RWPE1 (cell line): ENCODE results near the gene ARVCF.
"Not testable (repeated sequence)": the region's sequence is repeated elsewhere in the genome, so short reads cannot be mapped to it uniquely, and the experiment has no call there.

Experiments used
- CTCF ChIA-PET: fragments of 350-600 bp; sonication (Branson Sonifier 250); formaldehyde crosslinking; extraction: SDS; loops from one replicate; lab custom pipeline; 2021; lab: Yijun Ruan, JAX
- POLR2A ChIA-PET: fragments of 400-600 bp; formaldehyde crosslinking; extraction: SDS; loops from one replicate; lab custom pipeline; 2020; ENCODE audit warnings: antibody characterized with exemption; ENCODE audit not compliant: low non-redundant PET; lab: Yijun Ruan, JAX
- DNase-seq: peaks from one replicate; pipeline ENCODE4 v3.0.0; 2012; ENCODE audit warnings: low spot score
- H3K27ac ChIP-seq: fragments of 450-650 bp; 2 replicates; pipeline ENCODE4 v1.5.1; 2017
- TF ChIP-seq, protein P1 (sequence below): fragments of 450-650 bp; conservative IDR thresholded peaks from 2 replicates; pipeline ENCODE4 v1.5.1; 2017; ENCODE audit warnings: low read depth, mild to moderate bottlenecking

Gene ARVCF

DNA sequence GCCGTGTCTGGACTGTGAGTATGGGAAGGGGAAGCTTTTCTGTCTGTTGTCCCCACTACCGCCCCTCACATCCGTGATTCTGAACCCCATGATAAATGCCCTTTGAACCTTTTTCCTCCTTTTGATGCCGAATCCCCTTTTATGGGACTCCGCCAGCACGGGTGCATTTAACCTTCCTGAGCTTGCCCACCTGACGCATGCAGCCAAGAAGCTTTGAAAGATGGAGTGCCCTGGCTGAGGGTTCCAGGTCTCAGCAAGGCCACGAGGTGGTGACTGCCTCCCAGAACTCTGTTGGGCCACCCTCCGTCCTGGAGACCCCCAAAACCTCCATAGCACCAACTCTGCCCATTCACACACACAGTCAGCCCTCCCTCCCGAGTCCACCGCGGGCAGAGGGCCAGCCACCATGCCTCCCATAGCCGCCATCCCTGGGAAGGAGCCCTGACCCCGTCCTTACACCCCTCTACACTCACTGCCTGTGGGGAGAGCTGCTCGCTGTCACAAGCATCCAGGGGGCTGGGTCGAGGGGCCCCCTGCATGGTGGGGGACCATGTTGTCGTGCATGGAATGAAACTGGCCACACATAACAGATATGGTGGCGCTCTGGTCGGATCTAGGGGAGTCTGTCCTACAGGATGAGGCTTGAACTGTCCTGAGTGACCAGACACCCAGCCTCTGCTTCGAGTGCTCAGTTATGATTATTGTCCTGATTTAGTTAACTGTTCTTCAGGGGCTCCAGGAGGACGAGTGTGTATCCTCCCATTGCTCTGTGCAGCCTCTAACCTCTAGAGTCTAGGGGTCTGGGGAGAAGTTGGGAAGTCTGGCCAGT is 75.9 kb downstream of the ARVCF start:
- ChIA-PET CTCF (no interaction called here), POLR2A (interaction anchor here (0.5 kb wide), 1 partner anchor 374 kb away, joined by 3 read pairs; no protein-coding TSS in a partner anchor)
- TF ChIP-seq, protein P1, sequence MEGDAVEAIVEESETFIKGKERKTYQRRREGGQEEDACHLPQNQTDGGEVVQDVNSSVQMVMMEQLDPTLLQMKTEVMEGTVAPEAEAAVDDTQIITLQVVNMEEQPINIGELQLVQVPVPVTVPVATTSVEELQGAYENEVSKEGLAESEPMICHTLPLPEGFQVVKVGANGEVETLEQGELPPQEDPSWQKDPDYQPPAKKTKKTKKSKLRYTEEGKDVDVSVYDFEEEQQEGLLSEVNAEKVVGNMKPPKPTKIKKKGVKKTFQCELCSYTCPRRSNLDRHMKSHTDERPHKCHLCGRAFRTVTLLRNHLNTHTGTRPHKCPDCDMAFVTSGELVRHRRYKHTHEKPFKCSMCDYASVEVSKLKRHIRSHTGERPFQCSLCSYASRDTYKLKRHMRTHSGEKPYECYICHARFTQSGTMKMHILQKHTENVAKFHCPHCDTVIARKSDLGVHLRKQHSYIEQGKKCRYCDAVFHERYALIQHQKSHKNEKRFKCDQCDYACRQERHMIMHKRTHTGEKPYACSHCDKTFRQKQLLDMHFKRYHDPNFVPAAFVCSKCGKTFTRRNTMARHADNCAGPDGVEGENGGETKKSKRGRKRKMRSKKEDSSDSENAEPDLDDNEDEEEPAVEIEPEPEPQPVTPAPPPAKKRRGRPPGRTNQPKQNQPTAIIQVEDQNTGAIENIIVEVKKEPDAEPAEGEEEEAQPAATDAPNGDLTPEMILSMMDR, result no peak
- no peak for DNase-seq
- peak overlapping the region; percentile 98 for H3K27ac ChIP-seq

DNA sequence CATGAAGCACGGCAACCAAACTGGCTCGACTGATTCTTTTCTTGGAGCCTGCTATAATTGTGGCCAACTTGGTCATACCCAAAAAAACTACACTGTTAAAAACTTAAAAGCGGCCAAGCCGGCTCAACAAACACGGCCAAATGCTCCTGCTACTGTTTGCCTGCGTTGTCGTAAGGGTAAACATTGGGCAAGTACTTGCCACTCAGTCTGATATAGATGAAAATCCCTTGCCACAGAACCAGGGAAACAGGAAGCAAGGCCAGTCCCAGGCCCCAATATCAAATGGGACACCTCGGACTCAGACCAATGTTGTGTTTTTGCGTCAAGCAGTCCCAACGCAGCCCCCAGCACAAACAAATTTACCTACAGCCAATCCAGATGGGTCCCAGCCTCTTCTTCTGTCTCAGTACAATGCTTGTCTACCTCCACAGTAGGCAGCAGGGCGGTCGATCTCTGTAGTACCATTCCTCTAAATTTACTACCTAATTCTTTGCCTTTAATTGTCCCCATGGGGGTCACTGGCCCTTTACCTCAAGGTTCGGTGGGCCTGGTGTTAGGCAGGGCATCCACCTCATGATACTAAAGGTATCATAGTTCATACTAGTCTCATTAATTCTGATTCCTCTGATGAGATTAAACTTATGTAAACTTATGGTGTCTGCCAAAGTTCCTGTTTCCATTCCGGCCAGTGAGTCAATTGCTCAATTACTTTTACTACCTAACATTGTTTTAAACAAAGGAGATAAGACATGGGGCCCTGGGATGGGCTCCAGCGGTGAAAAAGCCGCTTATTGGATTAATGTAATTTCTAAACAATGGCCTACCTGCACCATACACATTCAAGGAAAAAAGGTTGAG is 78.8 kb downstream of the ARVCF start:
- ChIA-PET CTCF (interaction anchor here (0.6 kb wide), 1 partner anchor 151 kb away, joined by 3 read pairs; no protein-coding TSS in a partner anchor), POLR2A (interaction anchor here (0.7 kb wide), 1 partner anchor 290 kb away, joined by 3 read pairs; no protein-coding TSS in a partner anchor)
- H3K27ac ChIP-seq, result no peak overlapping the region
- TF ChIP-seq, protein P1, result no peak
- DNase-seq, result no peak

DNA sequence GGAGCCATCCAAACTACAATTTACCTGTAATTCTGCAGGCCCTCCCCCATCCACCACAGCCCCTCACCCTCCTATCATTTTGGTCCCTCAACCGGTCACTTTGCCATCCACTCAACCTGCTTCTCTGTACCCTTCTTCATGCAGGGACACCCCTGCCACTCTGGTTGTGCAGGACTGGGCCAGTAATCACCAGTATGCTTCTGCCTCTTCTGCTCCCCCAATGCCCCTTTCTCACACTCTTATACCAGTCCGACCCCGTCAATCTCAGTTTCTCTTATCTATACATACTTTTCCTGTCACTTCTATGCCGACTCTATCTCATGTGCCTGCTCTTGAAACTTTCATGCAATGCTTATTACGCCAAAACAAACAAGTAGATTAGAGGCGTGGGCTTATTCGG is 80.1 kb downstream of the ARVCF start:
- ChIA-PET CTCF (no interaction called here), POLR2A (no interaction called here)
- H3K27ac ChIP-seq, result no peak overlapping the region
- no peak for DNase-seq
- TF ChIP-seq, protein P1, result no peak

DNA sequence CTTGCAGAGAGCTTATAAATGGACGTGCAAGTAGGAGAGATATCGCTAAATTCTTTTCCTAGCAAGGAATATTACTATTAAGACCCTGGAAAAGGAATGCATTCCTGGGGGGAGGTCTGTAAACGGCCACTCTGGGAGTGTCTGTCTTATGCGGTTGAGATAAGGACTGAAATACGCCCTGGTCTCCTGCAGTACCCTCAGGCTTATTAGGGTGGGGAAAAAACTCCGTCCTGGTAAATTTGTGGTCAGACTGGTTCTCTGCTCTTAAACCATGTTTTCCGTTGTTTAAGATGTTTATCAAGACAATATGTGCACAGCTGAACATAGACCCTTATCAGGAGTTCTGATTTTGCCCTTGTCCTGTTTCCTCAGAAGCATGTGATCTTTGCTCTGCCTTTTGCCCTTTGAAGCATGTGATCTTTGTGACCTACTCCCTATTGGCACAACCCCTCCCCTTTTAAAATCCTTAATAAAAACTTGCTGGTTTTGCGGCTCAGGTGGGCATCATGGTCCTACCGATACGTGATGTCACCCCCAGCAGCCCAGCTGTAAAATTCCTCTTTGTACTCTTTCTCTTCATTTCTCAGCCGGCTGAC is 81.4 kb downstream of the ARVCF start:
- POLR2A ChIA-PET, result not testable (repeated sequence)

DNA sequence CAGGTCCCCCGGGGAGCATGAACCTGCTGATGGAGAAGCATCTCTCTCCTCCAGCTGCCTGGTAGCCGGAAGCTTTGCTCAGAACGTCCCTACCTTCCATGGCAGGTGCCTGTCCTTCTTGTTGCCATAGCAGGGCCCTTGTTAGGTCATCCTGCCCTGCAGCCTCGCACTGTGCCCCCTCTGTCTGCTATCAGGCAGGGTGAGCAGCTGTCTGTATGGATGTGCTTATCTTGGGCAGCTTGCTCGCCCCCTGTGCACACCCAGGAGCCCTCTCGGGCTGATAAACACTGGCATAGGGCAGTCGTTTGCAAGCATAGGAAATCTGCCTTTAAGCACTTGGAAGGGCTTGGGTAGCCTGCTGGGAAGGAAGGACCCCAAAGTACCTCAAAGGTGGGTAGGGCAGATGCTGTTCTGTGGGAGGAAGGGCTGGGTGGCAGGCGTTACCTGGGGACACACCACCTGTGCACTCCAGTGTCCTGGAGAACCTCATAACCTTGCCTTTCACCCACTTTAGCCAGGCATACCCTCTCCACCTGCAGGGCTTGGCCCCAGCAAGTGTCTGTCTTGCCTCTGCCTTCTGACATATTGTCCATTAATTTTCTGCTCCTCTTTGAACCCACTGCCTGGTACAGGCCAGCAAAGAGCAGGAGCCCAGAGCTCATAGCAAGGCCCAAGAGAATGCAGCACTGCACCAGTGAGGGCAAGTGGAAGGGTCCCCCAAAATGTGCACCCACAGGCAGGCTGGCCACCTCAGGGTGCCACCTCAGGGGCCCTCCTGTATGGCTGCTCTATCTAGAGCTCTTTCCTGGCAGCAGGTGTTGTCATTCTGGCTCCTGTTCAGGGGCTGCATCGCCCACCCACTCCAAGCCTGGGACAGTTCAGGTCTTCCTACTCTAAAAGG is 83.0 kb downstream of the ARVCF start:
- peak overlapping the region; percentile 25; the same call in 1 of the 2 replicates for H3K27ac ChIP-seq
- TF ChIP-seq, protein P1, result no peak
- CTCF ChIA-PET, result no interaction called here
- no peak for DNase-seq
- POLR2A ChIA-PET, result no interaction called here

More for the DNA sequence above, 81.4 kb downstream of the ARVCF start:
- H3K27ac ChIP-seq, DNase-seq, CTCF ChIA-PET: not testable (repeated sequence)
